Breast epithelium (tissue), 4 donors: ENCODE measurements around the gene SLC22A15. TPM values are rescaled to one million over a fixed set of nuclear protein-coding genes. Genes with fewer than 3 reads are reported as not detected.

Experiments
- DNase-seq, 2 donors: peaks; one replicate each; pipeline ENCODE4 v3.0.0-alpha.2; 2019; ENCODE audit warnings: low spot score in 2 of 2
- H3K27ac ChIP-seq, 2 donors: fragments of 200-600 bp; sonication (generic) in 1 of 2; one replicate each; pipeline ENCODE4 v1.5.1; 2016 to 2019; ENCODE audit warnings: mild to moderate bottlenecking in 1 of 2
- H3K27me3 ChIP-seq, 2 donors: fragments of 200-600 bp; sonication (generic) in 1 of 2; one replicate each; pipeline versions ENCODE4 v1.5.1 to v1.6.0; 2017 to 2019; ENCODE audit warnings: control low read depth in 1 of 2, mild to moderate bottlenecking in 1 of 2
- H3K36me3 ChIP-seq: fragments of 200-600 bp; one replicate; pipeline ENCODE4 v1.5.1; 2019
- H3K4me1 ChIP-seq, 2 donors: fragments of 200-600 bp; sonication (generic); one replicate each; pipeline ENCODE4 v1.5.1; 2016 to 2019; ENCODE audit warnings: control low read depth in 1 of 2
- H3K4me3 ChIP-seq, 3 donors: fragments of 200-600 bp; sonication (generic); 1 replicate in 2 of 3; 2 replicates in 1 of 3; pipeline ENCODE4 v1.5.1; 2016 to 2019; ENCODE audit warnings: mild to moderate bottlenecking in 3 of 3, moderate library complexity in 2 of 3
- H3K9me3 ChIP-seq, 2 donors: fragments of 200-600 bp; sonication (generic) in 1 of 2; one replicate each; pipeline ENCODE4 v1.5.1; 2016 to 2019; ENCODE audit warnings: control low read depth in 1 of 2
- CTCF ChIP-seq, 3 donors: fragments of 450-650 bp; IDR thresholded peaks; one replicate each; pipeline ENCODE4 v1.5.1; 2016 to 2017; ENCODE audit warnings: antibody characterized with exemption in 3 of 3, mild to moderate bottlenecking in 3 of 3, moderate library complexity in 3 of 3
- POLR2A ChIP-seq: fragments of 450-650 bp; IDR thresholded peaks from one replicate; pipeline ENCODE4 v1.6.1; 2016; ENCODE audit warnings: antibody characterized with exemption, mild to moderate bottlenecking, moderate library complexity
- POLR2AphosphoS5 ChIP-seq, 3 donors: sonication (generic); formaldehyde crosslinking; IDR thresholded peaks; one replicate each; pipeline ENCODE4 v1.6.1; 2017; ENCODE audit warnings: antibody characterized with exemption in 3 of 3
- intact Hi-C: fragments of 100-400 bp; cut with DNase I; formaldehyde crosslinking; loops from one replicate; pipeline ENCODE4 v1.15.1; 2023; ENCODE audit warnings: low total_unique reads
- total RNA-seq, 3 donors: library from RNA; depleted of rRNA; stranded (reverse); fragments of >200 nt; gene quantifications; one replicate each; pipeline ENCODE4 v1.1.0, GENCODE V29; 2016

SLC22A15 gene
- total RNA-seq, 3 donors from 2014 or later, result 5.6 to 10.1 (median 7.8) TPM

GRCh38 chr1:116076831-116077230 lies 100.5 kb downstream of the SLC22A15 start:
- no peaks in the 10 kb centered on the region for H3K36me3 ChIP-seq
- H3K4me1 ChIP-seq, result no peaks in the 10 kb centered on the region
- H3K27me3 ChIP-seq, result no peaks in the 10 kb centered on the region
- TF ChIP-seq CTCF (IDR thresholded peaks at IDR 0.05) (no peak), POLR2A (no peak), POLR2AphosphoS5 (IDR thresholded peaks at IDR 0.05) (no peak)
- no peaks in the 10 kb centered on the region for H3K9me3 ChIP-seq
- intact Hi-C loops, result no loop called here
- no peak overlapping the region for H3K27ac ChIP-seq
- no peak for DNase-seq
- no peak overlapping the region for H3K4me3 ChIP-seq

- Histone ChIP-seq H3K36me3 (no peaks in the 10 kb centered on the region), H3K4me1 (no peaks in the 10 kb centered on the region), H3K27ac (no peak overlapping the region), H3K9me3 (no peaks in the 10 kb centered on the region), H3K4me3 (no peak overlapping the region), H3K27me3 (no peaks in the 10 kb centered on the region)
- intact Hi-C loops, result no loop called here
- DNase-seq, result no peak
- no peak for TF ChIP-seq POLR2AphosphoS5 (IDR thresholded peaks at IDR 0.05)
- no peak for TF ChIP-seq CTCF (IDR thresholded peaks at IDR 0.05)
- no peak for TF ChIP-seq POLR2A
These were observed 102.4 kb downstream of the SLC22A15 start for GRCh38 chr1:116078699-116079223.

- Histone ChIP-seq H3K4me1 (no peaks in the 10 kb centered on the region), H3K36me3 (no peaks in the 10 kb centered on the region), H3K4me3 (no peak overlapping the region), H3K27me3 (no peaks in the 10 kb centered on the region), H3K9me3 (peaks cover 11 to 23% of the 10 kb centered on the region in 2 donors), H3K27ac (no peak overlapping the region)
- intact Hi-C loops, result no loop called here
- TF ChIP-seq POLR2AphosphoS5 (IDR thresholded peaks at IDR 0.05) (no peak), POLR2A (no peak), CTCF (IDR thresholded peaks at IDR 0.05) (no peak)
- DNase-seq, result no peak
These were observed 111.3 kb downstream of the SLC22A15 start for GRCh38 chr1:116087628-116088027.

- no peak for DNase-seq
- no peaks in the 10 kb centered on the region for H3K36me3 ChIP-seq
- H3K27me3 ChIP-seq, result no peaks in the 10 kb centered on the region
- TF ChIP-seq POLR2AphosphoS5 (IDR thresholded peaks at IDR 0.05), result no peak
- TF ChIP-seq CTCF (IDR thresholded peaks at IDR 0.05), result no peak
- TF ChIP-seq POLR2A, result no peak
- H3K4me3 ChIP-seq, result no peak overlapping the region
- peaks cover 11 to 29% of the 10 kb centered on the region in 2 donors for H3K9me3 ChIP-seq
- H3K4me1 ChIP-seq, result no peaks in the 10 kb centered on the region
- intact Hi-C loops, result no loop called here
- H3K27ac ChIP-seq, result no peak overlapping the region
These were observed 113.6 kb downstream of the SLC22A15 start for GRCh38 chr1:116089870-116090269.

GRCh38 chr1:116091083-116091482 lies 114.8 kb downstream of the SLC22A15 start:
- Histone ChIP-seq H3K4me3 (no peak overlapping the region), H3K27ac (no peak overlapping the region), H3K36me3 (no peaks in the 10 kb centered on the region), H3K9me3 (peaks cover 11 to 40% of the 10 kb centered on the region in 2 donors), H3K4me1 (no peaks in the 10 kb centered on the region), H3K27me3 (no peaks in the 10 kb centered on the region)
- TF ChIP-seq POLR2A (no peak), CTCF (IDR thresholded peaks at IDR 0.05) (no peak), POLR2AphosphoS5 (IDR thresholded peaks at IDR 0.05) (no peak)
- intact Hi-C loops, result no loop called here
- no peak for DNase-seq
